Ovary (tissue), 3 donors: Measurements from ENCODE around the gene BBS5.

ENCODE experiments used
- CTCF ChIP-seq, 3 donors: fragments of 450-650 bp in 2 of 3; fragments of 200-600 bp in 1 of 3; IDR thresholded peaks; one replicate each; pipeline versions ENCODE4 v1.5.1 to v1.8.0; 2016 to 2022; ENCODE audit warnings: antibody characterized with exemption in 3 of 3, mild to moderate bottlenecking in 1 of 3
- POLR2A ChIP-seq: fragments of 450-650 bp; IDR thresholded peaks from one replicate; pipeline ENCODE4 v1.6.1; 2017; ENCODE audit warnings: antibody characterized with exemption, mild to moderate bottlenecking, moderate library complexity
- donor health status: DM: no; HTN: no; CAD: no.

DNA sequence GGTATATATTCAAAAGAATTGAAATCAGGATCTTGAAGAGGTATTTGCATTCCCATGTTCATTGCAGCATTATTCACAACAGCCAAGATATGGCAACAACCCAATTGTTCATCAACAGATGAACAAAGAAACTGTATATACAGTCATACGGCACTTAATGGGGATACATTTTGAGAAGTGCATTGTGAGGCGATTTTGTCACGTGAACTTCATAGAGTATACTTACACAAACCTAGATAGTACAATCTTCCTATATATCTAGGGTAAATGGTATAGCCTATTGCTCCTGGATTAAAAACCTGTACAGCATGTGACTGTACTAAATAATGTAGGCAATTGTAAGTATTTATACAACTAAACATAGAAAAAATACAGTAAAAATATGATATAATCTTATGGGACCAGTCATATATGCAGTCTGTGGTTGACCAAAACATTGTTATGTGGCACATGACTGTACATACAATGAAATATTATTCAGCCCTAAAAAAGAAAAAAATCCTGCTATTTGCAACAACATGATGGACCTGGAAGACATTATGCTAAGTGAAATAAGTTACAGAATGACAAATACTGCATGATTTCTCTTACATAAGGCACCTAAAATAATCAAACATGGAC lies 9.2 kb upstream of the BBS5 start:
- TF ChIP-seq CTCF (IDR thresholded peaks at IDR 0.05) (no peak), POLR2A (no peak)
